Hepatic stellate cell (primary cell): ENCODE results near the gene ENOX1.

ENCODE experiments used
- DNase-seq: peaks from one replicate; pipeline ENCODE4 v3.0.0; 2011; ENCODE audit warnings: low spot score

Gene ENOX1

GRCh38 chr13:43387880-43388279, 398.9 kb downstream of the ENOX1 start:
- no peak for DNase-seq

GRCh38 chr13:43383498-43384165, 403.1 kb downstream of the ENOX1 start:
- no peak for DNase-seq

GRCh38 chr13:43379738-43380137, 407.0 kb downstream of the ENOX1 start:
- no peak for DNase-seq

- DNase-seq: no peak
These were observed 408.8 kb downstream of the ENOX1 start for GRCh38 chr13:43377973-43378372.

GRCh38 chr13:43377149-43377548, 409.6 kb downstream of the ENOX1 start:
- DNase-seq: no peak

GRCh38 chr13:43376596-43376995, 410.2 kb downstream of the ENOX1 start:
- no peak for DNase-seq

- DNase-seq: no peak
These were observed 410.8 kb downstream of the ENOX1 start for GRCh38 chr13:43375797-43376465.

- DNase-seq: no peak
These were observed 412.2 kb downstream of the ENOX1 start for GRCh38 chr13:43374621-43375020.

- DNase-seq: no peak
These were observed 413.4 kb downstream of the ENOX1 start for GRCh38 chr13:43373400-43373799.

GRCh38 chr13:43370842-43371241, 415.9 kb downstream of the ENOX1 start:
- no peak for DNase-seq

GRCh38 chr13:43369319-43369718, 417.5 kb downstream of the ENOX1 start:
- DNase-seq: no peak

GRCh38 chr13:43368003-43368402, 418.8 kb downstream of the ENOX1 start:
- DNase-seq: peak; percentile 4

GRCh38 chr13:43365039-43365344, 421.8 kb downstream of the ENOX1 start:
- DNase-seq: no peak

GRCh38 chr13:43364210-43365038, 422.3 kb downstream of the ENOX1 start:
- DNase-seq: peak; percentile 10

- DNase-seq: no peak
These were observed 423.4 kb downstream of the ENOX1 start for GRCh38 chr13:43363156-43363953.

GRCh38 chr13:43362556-43362955, 424.2 kb downstream of the ENOX1 start:
- DNase-seq: no peak

GRCh38 chr13:43360892-43361610, 425.7 kb downstream of the ENOX1 start:
- DNase-seq: no peak

GRCh38 chr13:43360171-43360570, 426.6 kb downstream of the ENOX1 start:
- DNase-seq: no peak

GRCh38 chr13:43359536-43359935, 427.2 kb downstream of the ENOX1 start:
- DNase-seq: no peak

GRCh38 chr13:43357564-43357963, 429.2 kb downstream of the ENOX1 start:
- no peak for DNase-seq

- DNase-seq: no peak
These were observed 430.2 kb downstream of the ENOX1 start for GRCh38 chr13:43356567-43356966.

- no peak for DNase-seq
These were observed 431.0 kb downstream of the ENOX1 start for GRCh38 chr13:43355774-43356173.
